ENCODE measurements around the gene MYO18A.
A peak's percentile ranks its signal among the peaks of the same experiment; 100 is the strongest.

Gene MYO18A

GRCh38 chr17:29086628-29087332 lies 93.4 kb downstream of the MYO18A start:
- H3K4me3 ChIP-seq (ENCODE audit: insufficient read length, low read depth), result no peak overlapping the region
- H3K9me3 ChIP-seq (ENCODE audit: insufficient read depth, low read length), result no peaks in the 10 kb centered on the region
- peak overlapping the region; percentile 1 for H3K9ac ChIP-seq (ENCODE audit: insufficient read length, low read depth)
- TF ChIP-seq YY1 (IDR thresholded peaks at IDR 0.05; ENCODE audit: insufficient read depth, insufficient read length) (no peak), SUZ12 (IDR thresholded peaks at IDR 0.05; ENCODE audit: extremely low read depth, insufficient read depth, insufficient read length) (no peak), ZNF274 (IDR thresholded peaks at IDR 0.05; ENCODE audit: low read depth, low read length) (no peak)
- H3K4me1 ChIP-seq (ENCODE audit: insufficient read depth, insufficient read length), result peaks cover 9% of the 10 kb centered on the region
- DNase-seq (ENCODE audit: low read depth, low spot score), result peak; percentile 25
- H3K36me3 ChIP-seq (ENCODE audit: insufficient read depth, insufficient read length, low read length), result peaks cover 47% of the 10 kb centered on the region
- no peaks in the 10 kb centered on the region for H3K27me3 ChIP-seq (ENCODE audit: insufficient read depth, insufficient read length)

- Histone ChIP-seq H3K4me1 (ENCODE audit: insufficient read depth, insufficient read length) (peaks cover 9% of the 10 kb centered on the region), H3K9ac (ENCODE audit: insufficient read length, low read depth) (peak overlapping the region; percentile 8), H3K4me3 (ENCODE audit: insufficient read length, low read depth) (no peak overlapping the region), H3K36me3 (ENCODE audit: insufficient read depth, insufficient read length, low read length) (peaks cover 41% of the 10 kb centered on the region), H3K27me3 (ENCODE audit: insufficient read depth, insufficient read length) (no peaks in the 10 kb centered on the region), H3K9me3 (ENCODE audit: insufficient read depth, low read length) (no peaks in the 10 kb centered on the region)
- DNase-seq (ENCODE audit: low read depth, low spot score), result no peak
- TF ChIP-seq YY1 (IDR thresholded peaks at IDR 0.05; ENCODE audit: insufficient read depth, insufficient read length) (no peak), ZNF274 (IDR thresholded peaks at IDR 0.05; ENCODE audit: low read depth, low read length) (no peak), SUZ12 (IDR thresholded peaks at IDR 0.05; ENCODE audit: extremely low read depth, insufficient read depth, insufficient read length) (no peak)
These were observed 95.0 kb downstream of the MYO18A start for GRCh38 chr17:29085223-29085622.

- H3K27me3 ChIP-seq (ENCODE audit: insufficient read depth, insufficient read length), result no peaks in the 10 kb centered on the region
- peaks cover 11% of the 10 kb centered on the region for H3K4me1 ChIP-seq (ENCODE audit: insufficient read depth, insufficient read length)
- H3K36me3 ChIP-seq (ENCODE audit: insufficient read depth, insufficient read length, low read length), result peaks cover 40% of the 10 kb centered on the region
- H3K4me3 ChIP-seq (ENCODE audit: insufficient read length, low read depth), result no peak overlapping the region
- no peak for DNase-seq (ENCODE audit: low read depth, low spot score)
- TF ChIP-seq ZNF274 (IDR thresholded peaks at IDR 0.05; ENCODE audit: low read depth, low read length), result no peak
- no peak for TF ChIP-seq SUZ12 (IDR thresholded peaks at IDR 0.05; ENCODE audit: extremely low read depth, insufficient read depth, insufficient read length)
- no peak for TF ChIP-seq YY1 (IDR thresholded peaks at IDR 0.05; ENCODE audit: insufficient read depth, insufficient read length)
- no peaks in the 10 kb centered on the region for H3K9me3 ChIP-seq (ENCODE audit: insufficient read depth, low read length)
- peak overlapping the region; percentile 8 for H3K9ac ChIP-seq (ENCODE audit: insufficient read length, low read depth)
These were observed 95.6 kb downstream of the MYO18A start for GRCh38 chr17:29084541-29085146.

GRCh38 chr17:29080965-29081364 lies 99.2 kb downstream of the MYO18A start:
- H3K4me3 ChIP-seq (ENCODE audit: insufficient read length, low read depth), result no peak overlapping the region
- peaks cover 19% of the 10 kb centered on the region for H3K4me1 ChIP-seq (ENCODE audit: insufficient read depth, insufficient read length)
- no peaks in the 10 kb centered on the region for H3K27me3 ChIP-seq (ENCODE audit: insufficient read depth, insufficient read length)
- H3K9me3 ChIP-seq (ENCODE audit: insufficient read depth, low read length), result no peaks in the 10 kb centered on the region
- no peak for DNase-seq (ENCODE audit: low read depth, low spot score)
- no peak overlapping the region for H3K9ac ChIP-seq (ENCODE audit: insufficient read length, low read depth)
- peaks cover 33% of the 10 kb centered on the region for H3K36me3 ChIP-seq (ENCODE audit: insufficient read depth, insufficient read length, low read length)
- TF ChIP-seq ZNF274 (IDR thresholded peaks at IDR 0.05; ENCODE audit: low read depth, low read length), result no peak
- no peak for TF ChIP-seq SUZ12 (IDR thresholded peaks at IDR 0.05; ENCODE audit: extremely low read depth, insufficient read depth, insufficient read length)
- TF ChIP-seq YY1 (IDR thresholded peaks at IDR 0.05; ENCODE audit: insufficient read depth, insufficient read length), result no peak

GRCh38 chr17:29080323-29080722 lies 99.9 kb downstream of the MYO18A start:
- Histone ChIP-seq H3K9me3 (ENCODE audit: insufficient read depth, low read length) (no peaks in the 10 kb centered on the region), H3K36me3 (ENCODE audit: insufficient read depth, insufficient read length, low read length) (peaks cover 27% of the 10 kb centered on the region), H3K9ac (ENCODE audit: insufficient read length, low read depth) (no peak overlapping the region), H3K27me3 (ENCODE audit: insufficient read depth, insufficient read length) (no peaks in the 10 kb centered on the region), H3K4me3 (ENCODE audit: insufficient read length, low read depth) (no peak overlapping the region), H3K4me1 (ENCODE audit: insufficient read depth, insufficient read length) (peaks cover 19% of the 10 kb centered on the region)
- no peak for TF ChIP-seq ZNF274 (IDR thresholded peaks at IDR 0.05; ENCODE audit: low read depth, low read length)
- no peak for TF ChIP-seq SUZ12 (IDR thresholded peaks at IDR 0.05; ENCODE audit: extremely low read depth, insufficient read depth, insufficient read length)
- TF ChIP-seq YY1 (IDR thresholded peaks at IDR 0.05; ENCODE audit: insufficient read depth, insufficient read length), result no peak
- DNase-seq (ENCODE audit: low read depth, low spot score), result no peak

- TF ChIP-seq SUZ12 (IDR thresholded peaks at IDR 0.05; ENCODE audit: extremely low read depth, insufficient read depth, insufficient read length) (no peak), YY1 (IDR thresholded peaks at IDR 0.05; ENCODE audit: insufficient read depth, insufficient read length) (no peak), ZNF274 (IDR thresholded peaks at IDR 0.05; ENCODE audit: low read depth, low read length) (no peak)
- no peaks in the 10 kb centered on the region for H3K27me3 ChIP-seq (ENCODE audit: insufficient read depth, insufficient read length)
- no peak overlapping the region for H3K4me3 ChIP-seq (ENCODE audit: insufficient read length, low read depth)
- H3K4me1 ChIP-seq (ENCODE audit: insufficient read depth, insufficient read length), result peaks cover 16% of the 10 kb centered on the region
- no peaks in the 10 kb centered on the region for H3K9me3 ChIP-seq (ENCODE audit: insufficient read depth, low read length)
- H3K9ac ChIP-seq (ENCODE audit: insufficient read length, low read depth), result no peak overlapping the region
- no peak for DNase-seq (ENCODE audit: low read depth, low spot score)
- peaks cover 24% of the 10 kb centered on the region for H3K36me3 ChIP-seq (ENCODE audit: insufficient read depth, insufficient read length, low read length)
These were observed 100.3 kb downstream of the MYO18A start for GRCh38 chr17:29079887-29080286.

- no peak for DNase-seq (ENCODE audit: low read depth, low spot score)
- Histone ChIP-seq H3K36me3 (ENCODE audit: insufficient read depth, insufficient read length, low read length) (peaks cover 24% of the 10 kb centered on the region), H3K27me3 (ENCODE audit: insufficient read depth, insufficient read length) (no peaks in the 10 kb centered on the region), H3K9ac (ENCODE audit: insufficient read length, low read depth) (no peak overlapping the region), H3K4me3 (ENCODE audit: insufficient read length, low read depth) (no peak overlapping the region), H3K4me1 (ENCODE audit: insufficient read depth, insufficient read length) (peaks cover 14% of the 10 kb centered on the region), H3K9me3 (ENCODE audit: insufficient read depth, low read length) (no peaks in the 10 kb centered on the region)
- no peak for TF ChIP-seq YY1 (IDR thresholded peaks at IDR 0.05; ENCODE audit: insufficient read depth, insufficient read length)
- no peak for TF ChIP-seq ZNF274 (IDR thresholded peaks at IDR 0.05; ENCODE audit: low read depth, low read length)
- TF ChIP-seq SUZ12 (IDR thresholded peaks at IDR 0.05; ENCODE audit: extremely low read depth, insufficient read depth, insufficient read length), result no peak
These were observed 100.8 kb downstream of the MYO18A start for GRCh38 chr17:29079433-29079832.
